ENCODE measurements around the gene FIZ1.

FIZ1 gene

GRCh38 chr19:55611983-55612645 lies 12.8 kb upstream of the FIZ1 start:
- DNase-seq, result no peak

GRCh38 chr19:55611300-55611982 lies 12.1 kb upstream of the FIZ1 start:
- no peak for DNase-seq

GRCh38 chr19:55609326-55609725 lies 10.0 kb upstream of the FIZ1 start:
- no peak for DNase-seq

GRCh38 chr19:55606817-55607216 lies 7.5 kb upstream of the FIZ1 start:
- no peak for DNase-seq

- DNase-seq, result no peak
Measured at GRCh38 chr19:55606471-55606787, 7.1 kb upstream of the FIZ1 start.

GRCh38 chr19:55605637-55606470 lies 6.5 kb upstream of the FIZ1 start, which contains the start of gene ZNF865:
Gene ZNF865 (plus strand): TSS chr19:55605647. CDS start chr19:55613619, 7,972 bp downstream.
- peak; percentile 58 for DNase-seq

- DNase-seq, result peak; percentile 98 to 99
Measured at GRCh38 chr19:55605207-55605636, 5.9 kb upstream of the FIZ1 start.

GRCh38 chr19:55603581-55604292 lies 4.4 kb upstream of the FIZ1 start:
- no peak for DNase-seq

- no peak for DNase-seq
Measured at GRCh38 chr19:55603115-55603514, 3.8 kb upstream of the FIZ1 start.

GRCh38 chr19:55602104-55603001 lies 3.0 kb upstream of the FIZ1 start:
- no peak for DNase-seq

- no peak for DNase-seq
Measured at GRCh38 chr19:55601084-55601483, 1.8 kb upstream of the FIZ1 start.

GRCh38 chr19:55600662-55601028 lies 1.3 kb upstream of the FIZ1 start:
- no peak for DNase-seq

GRCh38 chr19:55599842-55600661 lies 735 bp upstream of the FIZ1 start, which contains the start of gene ZNF524:
Gene ZNF524 (plus strand): TSS chr19:55600288. CDS start chr19:55602113, 1,825 bp downstream.
- peak; percentile 71 to 73 for DNase-seq

GRCh38 chr19:55598719-55599467 lies 424 bp downstream of the FIZ1 start:
- peak; percentile 93 to 94 for DNase-seq

- no peak for DNase-seq
Measured at GRCh38 chr19:55598034-55598433, 1.3 kb downstream of the FIZ1 start.

GRCh38 chr19:55597501-55597921 lies 1.8 kb downstream of the FIZ1 start:
- no peak for DNase-seq

- DNase-seq, result no peak
Measured at GRCh38 chr19:55596304-55596703, 3.0 kb downstream of the FIZ1 start.

GRCh38 chr19:55594996-55595545 lies 4.2 kb downstream of the FIZ1 start:
- no peak for DNase-seq

- no peak for DNase-seq
Measured at GRCh38 chr19:55593096-55593772, 6.1 kb downstream of the FIZ1 start.

Data from stimulated activated CD4-positive, alpha-beta T cell treated with anti-CD3 and anti-CD28 coated beads, Interleukin-2, amount 100 ng/mL, for 48 hours (primary cell).